HG02852 (cell line): Measurements from ENCODE around the gene PLEKHN1.

Experiments
- ATAC-seq: cut with Tn5 transposase; IDR thresholded peaks from one replicate; pipeline ENCODE4 v1.9.1; 2021; ENCODE audit warnings: mild to moderate bottlenecking, moderate library complexity; ENCODE audit not compliant: unreplicated experiment

PLEKHN1 gene

DNA sequence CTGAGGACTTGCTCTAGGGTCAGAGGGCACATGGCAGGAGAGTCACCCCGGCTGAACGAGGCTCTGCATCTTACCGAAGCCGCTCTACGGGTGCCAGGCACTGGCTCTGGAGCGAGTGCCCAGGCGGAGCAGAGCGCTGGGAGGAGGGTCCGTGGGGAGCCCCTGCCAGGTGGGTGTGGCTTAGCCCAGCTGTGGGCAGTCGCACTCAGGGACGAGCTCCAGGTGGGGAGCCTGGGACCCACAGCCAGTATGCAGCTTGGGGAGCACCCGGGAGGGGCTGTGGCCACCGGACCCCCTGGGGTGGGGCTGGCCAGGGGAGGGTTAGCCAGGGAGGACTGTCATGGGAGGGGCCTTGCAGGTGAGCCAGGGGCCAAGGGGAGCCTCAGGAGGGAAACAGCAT lies 57.4 kb downstream of the PLEKHN1 start:
- ATAC-seq = no peak

DNA sequence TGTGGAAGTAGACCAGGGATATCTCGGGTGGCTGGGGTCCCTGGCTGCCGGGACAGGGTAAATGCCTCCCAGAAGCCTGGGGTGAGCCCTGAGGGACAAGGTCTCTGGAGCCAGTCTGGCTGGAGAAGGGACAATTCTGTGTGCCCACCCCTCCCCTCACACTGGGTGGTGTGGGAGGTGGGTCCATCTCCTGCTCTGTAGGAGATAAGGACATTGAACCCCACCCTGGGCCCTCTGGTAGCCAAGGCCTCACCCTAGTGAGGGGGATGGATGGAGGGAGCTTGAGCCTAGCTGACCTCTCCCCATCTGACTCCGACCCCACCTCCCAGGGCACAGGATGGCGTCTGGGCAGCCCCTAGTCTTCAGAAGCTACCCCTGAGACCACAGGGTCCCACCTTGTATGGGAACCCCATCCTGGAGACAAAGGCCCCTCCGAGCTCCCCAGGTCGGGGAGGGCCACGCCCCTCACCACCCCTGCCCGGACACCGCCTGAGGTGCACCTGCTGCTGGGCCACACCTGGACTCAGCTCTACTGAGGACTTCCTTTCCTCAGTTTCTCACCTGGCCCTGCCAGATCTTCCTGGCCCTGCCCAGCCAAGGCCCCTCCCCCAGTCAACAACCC lies 58.0 kb downstream of the PLEKHN1 start:
- no peak for ATAC-seq

DNA sequence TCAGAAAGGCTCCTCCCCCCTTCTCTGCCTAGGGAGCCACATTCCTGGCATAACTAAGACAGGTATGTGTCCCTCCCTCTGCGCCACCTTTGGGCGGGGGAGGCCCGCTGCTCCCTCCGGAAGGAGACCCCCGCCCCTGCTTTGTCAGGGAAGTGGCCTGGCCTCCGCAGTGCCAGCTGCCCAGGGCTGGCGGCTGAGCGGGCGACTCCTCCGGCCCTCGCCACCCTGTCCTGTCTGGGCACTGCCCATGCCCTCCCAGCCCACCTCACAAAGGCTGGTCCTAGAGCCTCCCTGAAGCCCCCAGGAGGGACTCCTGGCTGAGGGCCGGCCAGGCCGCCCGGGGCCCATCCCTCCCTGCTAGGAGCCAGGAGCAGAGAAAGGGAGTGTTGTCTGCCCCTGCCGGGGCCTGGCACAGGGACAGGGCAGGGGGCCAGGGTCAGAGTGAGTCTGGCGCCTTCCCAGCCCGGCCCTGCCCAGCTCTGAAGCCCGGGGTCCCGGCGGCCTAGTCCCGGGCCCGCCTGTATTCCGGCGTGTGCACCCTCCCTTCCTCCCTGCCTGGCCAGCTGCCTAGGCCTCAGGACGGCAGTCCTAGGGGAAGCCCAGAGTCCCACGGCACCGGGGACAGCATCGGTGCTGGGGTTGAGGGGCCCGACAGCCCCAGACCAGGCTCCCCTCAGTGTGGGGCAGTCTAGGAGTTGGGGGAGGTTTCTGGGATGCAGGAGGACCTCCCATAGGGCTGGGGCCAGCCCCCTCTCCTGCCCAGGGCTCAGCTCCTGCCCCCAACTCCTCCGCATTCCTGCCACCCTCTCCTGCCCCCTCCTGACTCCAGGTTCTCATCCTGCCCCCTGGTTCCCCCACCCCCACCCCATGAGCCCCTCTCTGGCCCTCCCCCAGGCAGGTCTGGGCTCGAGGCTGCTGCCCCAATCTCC lies 58.8 kb downstream of the PLEKHN1 start:
- no peak for ATAC-seq
